Measurements from ENCODE around the gene DMRTB1. TPM values are rescaled to one million over a fixed set of nuclear protein-coding genes. Genes with fewer than 3 reads are reported as not detected.

Gene DMRTB1
- total RNA-seq, 2 donors from 2014 or later = not detected

GRCh38 chr1:53509775-53510174 is 50.6 kb downstream of the DMRTB1 start:
- Mint-ChIP-seq H3K36me3 (ENCODE audit: low read depth) (no peaks in the 10 kb centered on the region), H3K9me3 (no peaks in the 10 kb centered on the region), H3K4me3 (no peak overlapping the region), H3K4me1 (peaks cover 21% of the 10 kb centered on the region), H3K27ac (no peak overlapping the region), H3K27me3 (ENCODE audit: insufficient read depth) (peaks cover 2% of the 10 kb centered on the region)
- no peak for DNase-seq
- H3K4me1 ChIP-seq (ENCODE audit: control insufficient read depth, insufficient read depth, low read length) = peaks cover 12% of the 10 kb centered on the region
- no peaks in the 10 kb centered on the region for H3K9me3 ChIP-seq (ENCODE audit: control insufficient read depth, low read length)
- H3K4me3 ChIP-seq (ENCODE audit: low read length) = no peak overlapping the region
- H3K27me3 ChIP-seq (ENCODE audit: control insufficient read depth, insufficient read depth, low read length, poor library complexity, severe bottlenecking) = no peaks in the 10 kb centered on the region
- TF ChIP-seq CTCF (conservative IDR thresholded peaks at IDR 0.05) = no peak
- 96 to 100% methylated on average over 1 to 13 of the region's 13 CpGs for WGBS, 2 experiments (ENCODE audit: insufficient coverage in 1 of 2, insufficient read length in 1 of 2)
- no peak overlapping the region for H3K27ac ChIP-seq (ENCODE audit: low read depth, low read length)
- no peak overlapping the region for H3K9ac ChIP-seq (ENCODE audit: extremely low read depth, low read length, poor library complexity, severe bottlenecking)
- H3K36me3 ChIP-seq (ENCODE audit: control insufficient read depth, insufficient read depth, low read length) = no peaks in the 10 kb centered on the region

- H3K4me1 ChIP-seq (ENCODE audit: control insufficient read depth, insufficient read depth, low read length) = peaks cover 12% of the 10 kb centered on the region
- Mint-ChIP-seq H3K27ac (no peak overlapping the region), H3K4me1 (peaks cover 21% of the 10 kb centered on the region), H3K4me3 (no peak overlapping the region), H3K36me3 (ENCODE audit: low read depth) (no peaks in the 10 kb centered on the region), H3K9me3 (no peaks in the 10 kb centered on the region), H3K27me3 (ENCODE audit: insufficient read depth) (peaks cover 2% of the 10 kb centered on the region)
- no peak overlapping the region for H3K27ac ChIP-seq (ENCODE audit: low read depth, low read length)
- no peaks in the 10 kb centered on the region for H3K9me3 ChIP-seq (ENCODE audit: control insufficient read depth, low read length)
- no peak overlapping the region for H3K4me3 ChIP-seq (ENCODE audit: low read length)
- TF ChIP-seq CTCF (conservative IDR thresholded peaks at IDR 0.05) = no peak
- no peaks in the 10 kb centered on the region for H3K36me3 ChIP-seq (ENCODE audit: control insufficient read depth, insufficient read depth, low read length)
- no peaks in the 10 kb centered on the region for H3K27me3 ChIP-seq (ENCODE audit: control insufficient read depth, insufficient read depth, low read length, poor library complexity, severe bottlenecking)
- no peak for DNase-seq
- no peak overlapping the region for H3K9ac ChIP-seq (ENCODE audit: extremely low read depth, low read length, poor library complexity, severe bottlenecking)
- WGBS, 2 experiments (ENCODE audit: insufficient coverage in 1 of 2, insufficient read length in 1 of 2) = 91 to 94% methylated on average over 7 of the region's 7 CpGs
Observed at GRCh38 chr1:53510215-53510614, 51.0 kb downstream of the DMRTB1 start.

GRCh38 chr1:53511323-53511932 is 52.2 kb downstream of the DMRTB1 start:
- WGBS, 2 experiments (ENCODE audit: insufficient coverage in 1 of 2, insufficient read length in 1 of 2) = 79 to 89% methylated on average over 7 to 13 of the region's 13 CpGs
- no peaks in the 10 kb centered on the region for H3K36me3 Mint-ChIP-seq (ENCODE audit: low read depth)
- no peaks in the 10 kb centered on the region for H3K27me3 ChIP-seq (ENCODE audit: control insufficient read depth, insufficient read depth, low read length, poor library complexity, severe bottlenecking)
- no peaks in the 10 kb centered on the region for H3K9me3 Mint-ChIP-seq
- no peak overlapping the region for H3K27ac ChIP-seq (ENCODE audit: low read depth, low read length)
- no peak overlapping the region for H3K4me3 ChIP-seq (ENCODE audit: low read length)
- H3K36me3 ChIP-seq (ENCODE audit: control insufficient read depth, insufficient read depth, low read length) = no peaks in the 10 kb centered on the region
- no peak overlapping the region for H3K27ac Mint-ChIP-seq
- no peak overlapping the region for H3K9ac ChIP-seq (ENCODE audit: extremely low read depth, low read length, poor library complexity, severe bottlenecking)
- peaks cover 2% of the 10 kb centered on the region for H3K27me3 Mint-ChIP-seq (ENCODE audit: insufficient read depth)
- H3K4me1 ChIP-seq (ENCODE audit: control insufficient read depth, insufficient read depth, low read length) = peaks cover 12% of the 10 kb centered on the region
- TF ChIP-seq CTCF (conservative IDR thresholded peaks at IDR 0.05) = no peak
- H3K4me3 Mint-ChIP-seq = no peak overlapping the region
- H3K4me1 Mint-ChIP-seq = peaks cover 21% of the 10 kb centered on the region
- H3K9me3 ChIP-seq (ENCODE audit: control insufficient read depth, low read length) = no peaks in the 10 kb centered on the region
- DNase-seq = no peak
